A549 (cell line): ENCODE data around the gene BMP10. TPM values are rescaled to one million over a fixed set of nuclear protein-coding genes. Genes with fewer than 3 reads are reported as not detected.

ENCODE experiments used
- ATAC-seq, 2 experiments: fragments of 200-7000 bp in 1 of 2; fragments of >200 bp in 1 of 2; cut with Nextera tagmentation in 1 of 2; cut with Tn5 transposase in 1 of 2; 3 replicates each; pipeline versions ENCODE4 v1.8.0 to v1.9.1; 2018 to 2020; ENCODE audit warnings: mild to moderate bottlenecking in 1 of 2, moderate library complexity in 1 of 2
- CTCF ChIA-PET: fragments of 300-600 bp; sonication (Branson Sonifier 250); formaldehyde crosslinking; extraction: SDS; loops from one replicate; lab custom pipeline; 2021; ENCODE audit warnings: antibody characterized with exemption, inconsistent platforms; lab: Yijun Ruan, JAX
- POLR2A ChIA-PET: fragments of 350-600 bp; formaldehyde crosslinking; extraction: SDS; loops from one replicate; lab custom pipeline; 2021; ENCODE audit warnings: antibody characterized with exemption, inconsistent platforms; lab: Yijun Ruan, JAX
- DNase-seq, 2 experiments: peaks; one replicate each; pipeline versions ENCODE4 v3.0.0 to v3.0.0-alpha.2; 2011 to 2016; ENCODE audit warnings: low read depth in 1 of 2, low spot score in 1 of 2
- FAIRE-seq: peaks from 2 replicates; lab custom pipeline; 2011; peaks lifted over from hg19 to GRCh38; lab: Jason Lieb, UNC
- H3K27ac ChIP-seq, 2 experiments: fragments of >200 bp; sonication (Bioruptor Twin); formaldehyde crosslinking; 3 replicates each; pipeline ENCODE4 v1.5.1; 2016 to 2017
- H3K4me1 ChIP-seq: fragments of >200 bp; sonication (Bioruptor Twin); formaldehyde crosslinking; 3 replicates; pipeline ENCODE4 v1.6.1; 2016
- H3K4me2 ChIP-seq: fragments of >200 bp; sonication (Bioruptor Twin); formaldehyde crosslinking; 3 replicates; pipeline ENCODE4 v1.6.1; 2016
- H3K4me3 ChIP-seq: fragments of >200 bp; sonication (Bioruptor Twin); formaldehyde crosslinking; 3 replicates; pipeline ENCODE4 v1.5.1; 2016
- H3K9me3 ChIP-seq: fragments of >200 bp; sonication (Bioruptor Twin); formaldehyde crosslinking; 3 replicates; pipeline ENCODE4 v1.6.1; 2016
- CBX2 ChIP-seq: fragments of 200-600 bp; sonication (generic); IDR thresholded peaks from 2 replicates; pipeline ENCODE4 v1.6.1; 2016; ENCODE audit warnings: low read depth, mild to moderate bottlenecking, borderline replicate concordance
- CEBPB ChIP-seq, 2 experiments: fragments of >200 bp in 1 of 2; sonication (Bioruptor Twin) in 1 of 2; formaldehyde crosslinking in 1 of 2; IDR thresholded peaks; 2 replicates each; pipeline ENCODE4 v1.6.1; 2012 to 2016
- CHD2 ChIP-seq: fragments of 150-350 bp; IDR thresholded peaks from 2 replicates; pipeline ENCODE4 v1.6.1; 2014; ENCODE audit warnings: low read length; ENCODE audit not compliant: partially characterized antibody
- EHMT2 ChIP-seq: fragments of 200-600 bp; sonication (generic); IDR thresholded peaks from 2 replicates; pipeline ENCODE4 v1.6.1; 2016; ENCODE audit warnings: antibody characterized with exemption, low read depth, mild to moderate bottlenecking, moderate library complexity
- EP300 ChIP-seq, 2 experiments: fragments of >200 bp; sonication (Bioruptor Twin); formaldehyde crosslinking; IDR thresholded peaks; 2 replicates in 1 of 2; 3 replicates in 1 of 2; pipeline ENCODE4 v1.6.1; 2016 to 2017
- FOSL2 ChIP-seq, 2 experiments: fragments of 450-650 bp in 1 of 2; fragments of >200 bp in 1 of 2; sonication (Bioruptor Twin) in 1 of 2; formaldehyde crosslinking; IDR thresholded peaks; 2 replicates each; pipeline versions ENCODE4 v1.5.0 to v1.6.1; 2016 to 2020; ENCODE audit warnings: mild to moderate bottlenecking in 1 of 2, moderate library complexity in 1 of 2
- HDAC2 ChIP-seq: fragments of 200-600 bp; sonication (generic); IDR thresholded peaks from 2 replicates; pipeline ENCODE4 v1.6.1; 2016
- JUNB ChIP-seq: fragments of >200 bp; sonication (Bioruptor Twin); formaldehyde crosslinking; IDR thresholded peaks from 2 replicates; pipeline ENCODE4 v1.6.1; 2016
- KDM1A ChIP-seq: fragments of 200-600 bp; sonication (generic); IDR thresholded peaks from 2 replicates; pipeline ENCODE4 v1.6.1; 2016; ENCODE audit warnings: low read depth, mild to moderate bottlenecking
- KDM5A ChIP-seq: fragments of 200-600 bp; sonication (generic); IDR thresholded peaks from 2 replicates; pipeline ENCODE4 v1.6.1; 2016; ENCODE audit warnings: antibody characterized with exemption, mild to moderate bottlenecking
- MAFK ChIP-seq: fragments of 450-650 bp; IDR thresholded peaks from 2 replicates; pipeline ENCODE4 v1.6.1; 2014; ENCODE audit not compliant: partially characterized antibody
- MAX ChIP-seq: IDR thresholded peaks from 2 replicates; pipeline ENCODE4 v1.6.1; 2012
- MYC ChIP-seq: IDR thresholded peaks from 2 replicates; pipeline ENCODE4 v1.6.1; 2012; ENCODE audit warnings: mild to moderate bottlenecking, inconsistent platforms, low read length, improper control_type of control experiment, borderline replicate concordance
- NFE2L2 ChIP-seq: fragments of 150-350 bp; conservative IDR thresholded peaks from 2 replicates; pipeline ENCODE4 v1.6.1; 2014; ENCODE audit warnings: low read length
- NPAS2 ChIP-seq: fragments of 250-450 bp; sonication (Bioruptor Pico); IDR thresholded peaks from 2 replicates; pipeline ENCODE4 v1.8.0; 2022; ENCODE audit warnings: mild to moderate bottlenecking, moderate library complexity, borderline replicate concordance
- NR3C1 ChIP-seq: fragments of >200 bp; sonication (Bioruptor Twin); formaldehyde crosslinking; IDR thresholded peaks from 3 replicates; pipeline ENCODE4 v1.6.1; 2017
- PBX3 ChIP-seq: IDR thresholded peaks from 2 replicates; pipeline ENCODE4 v1.6.1; 2012
- POLR2A ChIP-seq: IDR thresholded peaks from 2 replicates; pipeline ENCODE4 v1.6.1; 2012; ENCODE audit warnings: mild to moderate bottlenecking, low read length
- RAD21 ChIP-seq, 2 experiments: fragments of >200 bp in 1 of 2; sonication (Bioruptor Twin) in 1 of 2; formaldehyde crosslinking in 1 of 2; IDR thresholded peaks in 1 of 2; conservative IDR thresholded peaks in 1 of 2; 2 replicates in 1 of 2; 3 replicates in 1 of 2; pipeline ENCODE4 v1.6.1; 2012 to 2018; ENCODE audit warnings: inconsistent platforms in 1 of 2
- RCOR1 ChIP-seq: fragments of 150-350 bp; IDR thresholded peaks from 2 replicates; pipeline ENCODE4 v1.6.1; 2014; ENCODE audit warnings: antibody characterized with exemption, low read length, low read depth
- SMC3 ChIP-seq: fragments of >200 bp; sonication (Bioruptor Twin); formaldehyde crosslinking; IDR thresholded peaks from 3 replicates; pipeline ENCODE4 v1.6.1; 2018; ENCODE audit warnings: inconsistent platforms
- TP53 ChIP-seq: fragments of 250-450 bp; sonication (Bioruptor Pico); IDR thresholded peaks from 2 replicates; pipeline ENCODE4 v1.5.0; 2021; ENCODE audit warnings: mild to moderate bottlenecking, moderate library complexity
- ZFP36 ChIP-seq: fragments of 450-650 bp; IDR thresholded peaks from 2 replicates; pipeline ENCODE4 v1.6.1; 2014; ENCODE audit warnings: borderline replicate concordance; ENCODE audit not compliant: partially characterized antibody
- ZNF302 ChIP-seq: fragments of 250-450 bp; sonication (Bioruptor Pico); IDR thresholded peaks from 2 replicates; pipeline ENCODE4 v1.9.0; 2021; ENCODE audit warnings: inconsistent platforms, mild to moderate bottlenecking, moderate library complexity
- WGBS: methylation state at CpG from one replicate; pipeline ENCODE4 v1.1.6; 2017; ENCODE audit errors: missing lambda C conversion rate; 5-methylcytosine and 5-hydroxymethylcytosine counted together
- polyA plus RNA-seq, 4 experiments: library from polyadenylated mRNA; depleted of rRNA in 3 of 4; stranded (reverse); fragments of >200 nt; fragmentation: RNase III in 1 of 4; extraction: RNeasy Plus Mini Kit Qiagen cat#74134 plus additional on column Dnase treatment in 1 of 4; gene quantifications; 2 replicates in 3 of 4; 3 replicates in 1 of 4; pipeline ENCODE4 v1.2.3, GENCODE V29; 2011 to 2017
- TF ChIP-seq, protein P1 (sequence below): fragments of >200 bp; sonication (Bioruptor Twin); formaldehyde crosslinking; IDR thresholded peaks from 2 replicates; pipeline ENCODE4 v1.6.1; 2016

Gene BMP10
- polyA plus RNA-seq, 2 of the 4 experiments (the other 2 are of a cell fraction): not detected

DNA sequence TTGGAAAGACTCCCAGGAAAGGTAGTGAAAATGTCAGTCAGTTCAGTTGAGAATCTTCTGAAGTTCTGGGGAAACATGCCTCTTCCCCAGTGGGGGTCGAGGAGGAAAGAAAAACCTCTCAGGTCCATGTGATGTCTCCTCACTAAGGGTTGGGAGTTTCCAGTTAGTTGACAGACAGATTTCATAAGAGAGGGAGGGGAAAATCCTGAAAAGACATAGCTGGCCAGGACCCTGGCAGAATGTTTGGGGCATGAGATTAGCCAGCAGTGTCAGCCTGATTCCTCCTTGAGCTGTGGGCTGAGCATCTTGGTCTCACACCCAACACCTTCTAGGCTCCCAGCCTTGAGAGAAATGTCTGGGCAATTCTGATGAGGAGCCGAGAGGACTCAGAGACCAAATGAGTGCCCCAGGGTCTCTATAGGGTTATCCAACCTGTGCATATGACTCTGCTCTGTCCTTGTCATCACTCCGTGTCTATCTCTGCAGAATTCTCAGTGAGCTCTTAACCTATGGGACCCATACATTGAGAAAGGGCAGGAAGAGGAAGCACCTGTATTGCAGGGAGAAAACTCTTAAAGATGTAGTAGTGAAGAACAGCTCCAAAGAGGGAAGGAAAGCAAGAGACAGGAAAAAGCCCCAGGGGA, 13.9 kb downstream of the BMP10 start:
- WGBS: 41% methylated on average over 3 of the region's 3 CpGs
- TF ChIP-seq NR3C1 (no peak), EHMT2 (no peak), PBX3 (no peak), CBX2 (no peak), RCOR1 (no peak), POLR2A (no peak), KDM5A (no peak), NFE2L2 (no peak), FOSL2 (IDR thresholded peaks at IDR 0.05) (no peak), FOSL2 (CRISPR knock-in tag; IDR thresholded peaks at IDR 0.05) (no peak), CEBPB (IDR thresholded peaks at IDR 0.05) (no peak), SMC3 (no peak), EP300 (IDR thresholded peaks at IDR 0.05) (no peak), HDAC2 (no peak)
- TF ChIP-seq, protein P1, sequence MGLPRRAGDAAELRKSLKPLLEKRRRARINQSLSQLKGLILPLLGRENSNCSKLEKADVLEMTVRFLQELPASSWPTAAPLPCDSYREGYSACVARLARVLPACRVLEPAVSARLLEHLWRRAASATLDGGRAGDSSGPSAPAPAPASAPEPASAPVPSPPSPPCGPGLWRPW: no peak
- H3K4me3 ChIP-seq: no peak overlapping the region
- DNase-seq: no peak
- ChIA-PET CTCF (interaction anchor here (0.9 to 1.7 kb wide), 4 partner anchors 10 to 109 kb away, joined by 3 to 6 read pairs (median 3); no protein-coding TSS in a partner anchor), POLR2A (no interaction called here)
- H3K27ac ChIP-seq: no peak overlapping the region
- ATAC-seq: no peak
- no peaks in the 10 kb centered on the region for H3K4me1 ChIP-seq
- FAIRE-seq: no peak
- H3K4me2 ChIP-seq: no peak overlapping the region
- H3K9me3 ChIP-seq: no peaks in the 10 kb centered on the region

- H3K4me3 ChIP-seq: no peak overlapping the region
- no peak for ATAC-seq
- no peak for DNase-seq
- ChIA-PET CTCF (interaction anchor here (1.0 to 1.4 kb wide), 4 partner anchors 20 to 70 kb away, joined by 3 to 5 read pairs (median 3); no protein-coding TSS in a partner anchor), POLR2A (no interaction called here)
- FAIRE-seq: no peak
- H3K27ac ChIP-seq: no peak overlapping the region
- H3K4me2 ChIP-seq: no peak overlapping the region
- 69% methylated on average over 3 of the region's 3 CpGs for WGBS
- H3K4me1 ChIP-seq: no peaks in the 10 kb centered on the region
- TF ChIP-seq ZFP36: no peak
- TF ChIP-seq JUNB: no peak
- no peak for TF ChIP-seq PBX3
- TF ChIP-seq MAFK: no peak
- no peak for TF ChIP-seq ZNF302 (CRISPR knock-in tag)
- no peak for TF ChIP-seq FOSL2 (IDR thresholded peaks at IDR 0.05)
- TF ChIP-seq FOSL2 (CRISPR knock-in tag; IDR thresholded peaks at IDR 0.05): no peak
- no peak for TF ChIP-seq NPAS2 (CRISPR knock-in tag)
- TF ChIP-seq RAD21 (conservative IDR thresholded peaks at IDR 0.05 in 1 of 2, IDR thresholded peaks at IDR 0.05 in 1 of 2): no peak
- TF ChIP-seq MAX: no peak
- no peak for TF ChIP-seq MYC
- TF ChIP-seq KDM1A: no peak
- no peak for TF ChIP-seq NFE2L2
- no peak for TF ChIP-seq EHMT2
- TF ChIP-seq TP53 (CRISPR knock-in tag): no peak
- no peak for TF ChIP-seq CHD2
- H3K9me3 ChIP-seq: no peaks in the 10 kb centered on the region
Measured at GRCh38 chr2:68855550-68855949, 15.6 kb downstream of the BMP10 start.
